H1 (cell line): ENCODE measurements around the gene ALOX12. TPM values are rescaled to one million over a fixed set of nuclear protein-coding genes. Genes with fewer than 3 reads are reported as not detected.

Experiments used
- CTCF ChIA-PET: fragments of 300-600 bp; sonication (Branson Sonifier 250); formaldehyde crosslinking; loops from one replicate; lab custom pipeline; 2021; ENCODE audit not compliant: partially characterized antibody; lab: Charles Lee
- POLR2A ChIA-PET: fragments of 300-600 bp; sonication (Branson Sonifier 250); formaldehyde crosslinking; loops from one replicate; lab custom pipeline; 2021; ENCODE audit warnings: inconsistent platforms; ENCODE audit not compliant: partially characterized antibody; lab: Charles Lee
- DNase-seq, 2 experiments: peaks; one replicate each; pipeline versions ENCODE4 v3.0.0 to v3.0.0-alpha.2; 2010 to 2022; ENCODE audit warnings: low spot score in 2 of 2, low read depth in 1 of 2, mixed read lengths in 1 of 2
- FAIRE-seq: peaks from 2 replicates; lab custom pipeline; 2011; peaks lifted over from hg19 to GRCh38; lab: Jason Lieb, UNC
- H2AFZ ChIP-seq: 2 replicates; pipeline ENCODE4 v1.8.1; 2012; ENCODE audit warnings: low read length, inconsistent platforms
- H2AK5ac ChIP-seq: 2 replicates; pipeline ENCODE4 v1.6.1; 2013; ENCODE audit warnings: low read depth, low read length
- H2BK120ac ChIP-seq: replicated peaks from 2 replicates; pipeline ENCODE3; 2013; ENCODE audit warnings: low read depth, low read length, inconsistent platforms
- H2BK12ac ChIP-seq: 2 replicates; pipeline ENCODE4 v1.6.1; 2013; ENCODE audit warnings: low read depth, low read length
- H2BK15ac ChIP-seq: 2 replicates; pipeline ENCODE4 v1.6.1; 2013; ENCODE audit warnings: low read length
- H2BK20ac ChIP-seq: 2 replicates; pipeline ENCODE4 v1.6.1; 2013; ENCODE audit warnings: low read length
- H2BK5ac ChIP-seq: 2 replicates; pipeline ENCODE4 v1.6.1; 2013; ENCODE audit warnings: low read depth, low read length
- H3K14ac ChIP-seq: 2 replicates; pipeline ENCODE4 v1.6.1; 2013; ENCODE audit warnings: inconsistent platforms; ENCODE audit not compliant: insufficient read length
- H3K18ac ChIP-seq: 2 replicates; pipeline ENCODE4 v1.6.1; 2013; ENCODE audit warnings: low read length; ENCODE audit errors: extremely low read depth
- H3K23ac ChIP-seq: 2 replicates; pipeline ENCODE4 v1.6.1; 2013; ENCODE audit warnings: inconsistent platforms; ENCODE audit not compliant: insufficient read length
- H3K23me2 ChIP-seq: 2 replicates; pipeline ENCODE4 v1.6.1; 2013; ENCODE audit warnings: low read depth, low read length
- H3K27ac ChIP-seq: 2 replicates; pipeline ENCODE4 v1.6.1; 2011; ENCODE audit warnings: low read depth, low read length, inconsistent platforms
- H3K27me3 ChIP-seq, 4 experiments: replicated peaks in 1 of 4; 1 replicate in 1 of 4; 2 replicates in 3 of 4; pipeline versions ENCODE4 v1.6.1 to v1.8.1; 2011 to 2013; ENCODE audit warnings: low read length in 3 of 4, mild to moderate bottlenecking in 3 of 4, inconsistent platforms in 2 of 4, mixed read lengths in 2 of 4, moderate library complexity in 1 of 4; ENCODE audit not compliant: control insufficient read depth in 3 of 4, insufficient read depth in 3 of 4; ENCODE audit errors: extremely low read depth in 1 of 4
- H3K36me3 ChIP-seq, 4 experiments: 2 replicates each; pipeline versions ENCODE4 v1.6.1 to v1.8.1; 2011 to 2013; ENCODE audit warnings: mild to moderate bottlenecking in 4 of 4, low read length in 3 of 4, moderate library complexity in 2 of 4, control low read depth in 1 of 4, inconsistent platforms in 1 of 4; ENCODE audit not compliant: insufficient read depth in 4 of 4, control insufficient read depth in 2 of 4
- H3K4ac ChIP-seq: replicated peaks from 2 replicates; pipeline ENCODE3; 2013; ENCODE audit warnings: low read length, low read depth, mixed read lengths, inconsistent platforms; ENCODE audit not compliant: insufficient read length
- H3K4me1 ChIP-seq, 4 experiments: replicated peaks in 1 of 4; 1 replicate in 1 of 4; 2 replicates in 3 of 4; pipeline versions ENCODE4 v1.6.1 to v1.8.1; 2011 to 2013; ENCODE audit warnings: low read length in 3 of 4, inconsistent platforms in 2 of 4, mixed read lengths in 1 of 4; ENCODE audit not compliant: insufficient read depth in 4 of 4, control insufficient read depth in 3 of 4
- H3K4me2 ChIP-seq, 2 experiments: 2 replicates each; pipeline versions ENCODE4 v1.6.1 to v1.8.1; 2011 to 2013; ENCODE audit warnings: low read depth in 2 of 2, low read length in 2 of 2, control low read depth in 1 of 2, inconsistent platforms in 1 of 2, mild to moderate bottlenecking in 1 of 2; ENCODE audit not compliant: insufficient read depth in 1 of 2
- H3K4me3 ChIP-seq, 4 experiments: fragments of 200-600, 300-600 bp in 1 of 4; sonication (generic), shearing (Covaris generic), sonication (Bioruptor Twin) in 1 of 4; 2 replicates each; pipeline versions ENCODE4 v1.5.1 to v1.8.1; 2011 to 2016; ENCODE audit warnings: low read length in 4 of 4, low read depth in 3 of 4, control low read depth in 2 of 4, inconsistent platforms in 2 of 4, mild to moderate bottlenecking in 2 of 4, mixed read lengths in 1 of 4, moderate library complexity in 1 of 4; ENCODE audit not compliant: insufficient read depth in 2 of 4; ENCODE audit errors: extremely low read depth in 1 of 4
- H3K56ac ChIP-seq: replicated peaks from 2 replicates; pipeline ENCODE3; 2013; ENCODE audit warnings: low read depth, mild to moderate bottlenecking, mixed read lengths, low read length, inconsistent platforms; ENCODE audit not compliant: insufficient read length
- H3K79me1 ChIP-seq: 2 replicates; pipeline ENCODE4 v1.6.1; 2013; ENCODE audit warnings: low read depth, low read length, control low read depth
- H3K79me2 ChIP-seq, 2 experiments: 2 replicates each; pipeline versions ENCODE4 v1.6.1 to v1.8.1; 2012 to 2013; ENCODE audit warnings: low read length in 2 of 2, mild to moderate bottlenecking in 2 of 2, inconsistent platforms in 1 of 2; ENCODE audit not compliant: insufficient read depth in 2 of 2, control insufficient read depth in 1 of 2
- H3K9ac ChIP-seq, 4 experiments: replicated peaks in 1 of 4; 1 replicate in 1 of 4; 2 replicates in 3 of 4; pipeline versions ENCODE4 v1.6.1 to v1.8.1; 2011 to 2013; ENCODE audit warnings: low read depth in 3 of 4, low read length in 3 of 4, control low read depth in 2 of 4, mild to moderate bottlenecking in 2 of 4, moderate library complexity in 2 of 4, inconsistent platforms in 1 of 4; ENCODE audit errors: extremely low read depth in 1 of 4
- H3K9me3 ChIP-seq, 2 experiments: 2 replicates each; pipeline versions ENCODE4 v1.6.1 to v1.8.1; 2012 to 2013; ENCODE audit warnings: mild to moderate bottlenecking in 2 of 2, moderate library complexity in 2 of 2, control low read depth in 1 of 2, inconsistent platforms in 1 of 2, low read depth in 1 of 2, low read length in 1 of 2, mixed read lengths in 1 of 2; ENCODE audit not compliant: insufficient read depth in 2 of 2
- H4K20me1 ChIP-seq, 2 experiments: replicated peaks in 1 of 2; 2 replicates each; pipeline versions ENCODE3 to v1.8.1; 2011 to 2013; ENCODE audit warnings: inconsistent platforms in 2 of 2, low read length in 2 of 2, mild to moderate bottlenecking in 1 of 2; ENCODE audit not compliant: insufficient read depth in 2 of 2, control insufficient read depth in 1 of 2
- H4K5ac ChIP-seq: 2 replicates; pipeline ENCODE4 v1.6.1; 2013; ENCODE audit warnings: low read length, low read depth, mixed read lengths, inconsistent platforms; ENCODE audit not compliant: insufficient read length
- H4K8ac ChIP-seq: 2 replicates; pipeline ENCODE4 v1.8.0; 2013; ENCODE audit warnings: mild to moderate bottlenecking, moderate library complexity, low read length, inconsistent platforms; ENCODE audit not compliant: insufficient read depth; ENCODE audit errors: extremely low read depth
- H4K91ac ChIP-seq: replicated peaks from 2 replicates; pipeline ENCODE3; 2013; ENCODE audit warnings: low read length, mixed read lengths, inconsistent platforms; ENCODE audit not compliant: insufficient read length
- BACH1 ChIP-seq: IDR thresholded peaks from 2 replicates; pipeline ENCODE4 v1.6.1; 2012; ENCODE audit warnings: low read length, improper control_type of control experiment
- BRCA1 ChIP-seq: IDR thresholded peaks from 2 replicates; pipeline ENCODE4 v1.6.1; 2012; ENCODE audit warnings: low read depth, low read length, improper control_type of control experiment
- CREB1 ChIP-seq: IDR thresholded peaks from 2 replicates; pipeline ENCODE4 v1.6.1; 2012; ENCODE audit warnings: inconsistent platforms
- FOSL1 ChIP-seq: IDR thresholded peaks from 2 replicates; pipeline ENCODE4 v1.6.1; 2011; ENCODE audit warnings: mild to moderate bottlenecking, low read depth, low read length, moderate library complexity; ENCODE audit not compliant: insufficient read depth
- HDAC2 ChIP-seq, 2 experiments: fragments of 300-600 bp in 1 of 2; sonication (generic) in 1 of 2; IDR thresholded peaks; 2 replicates each; pipeline ENCODE4 v1.6.1; 2011 to 2012; ENCODE audit warnings: low read depth in 2 of 2, low read length in 2 of 2, mild to moderate bottlenecking in 2 of 2, moderate library complexity in 2 of 2, borderline replicate concordance in 1 of 2, inconsistent platforms in 1 of 2
- HDAC6 ChIP-seq: IDR thresholded peaks from one replicate; pipeline ENCODE4 v1.7.1; 2012; ENCODE audit warnings: low read depth, mild to moderate bottlenecking, inconsistent platforms, low read length, moderate library complexity
- JUN ChIP-seq: IDR thresholded peaks from 2 replicates; pipeline ENCODE4 v1.6.1; 2011; ENCODE audit warnings: low read depth, mild to moderate bottlenecking, improper control_type of control experiment, low read length
- KDM5A ChIP-seq: fragments of 200-600 bp; IDR thresholded peaks from 2 replicates; pipeline ENCODE4 v1.7.1; 2012; ENCODE audit warnings: mild to moderate bottlenecking, low read length, inconsistent platforms, mixed read lengths
- MAFK ChIP-seq: IDR thresholded peaks from 2 replicates; pipeline ENCODE4 v1.6.1; 2012; ENCODE audit warnings: low read depth, mild to moderate bottlenecking, improper control_type of control experiment, low read length
- SIN3A ChIP-seq, 2 experiments: IDR thresholded peaks in 1 of 2; conservative IDR thresholded peaks in 1 of 2; 2 replicates each; pipeline ENCODE4 v1.6.1; 2011 to 2012; ENCODE audit warnings: low read length in 2 of 2, improper control_type of control experiment in 1 of 2, low read depth in 1 of 2, mild to moderate bottlenecking in 1 of 2
- YY1 ChIP-seq: IDR thresholded peaks from 2 replicates; pipeline ENCODE4 v1.6.1; 2011; ENCODE audit warnings: low read depth, mild to moderate bottlenecking, low read length
- ZNF274 ChIP-seq: IDR thresholded peaks from 2 replicates; pipeline ENCODE4 v1.7.0; 2012; ENCODE audit warnings: low read length, borderline replicate concordance; ENCODE audit errors: extremely low read depth
- WGBS, 2 experiments: shearing (Covaris generic) in 1 of 2; methylation state at CpG; one replicate each; pipeline versions ENCODE4 v1.1.6 to v1.1.7; 2013 to 2015; ENCODE audit warnings: low lambda C conversion rate in 2 of 2, mixed read lengths in 2 of 2, inconsistent platforms in 1 of 2, low coverage in 1 of 2, missing lambda C conversion rate in 1 of 2; ENCODE audit not compliant: insufficient replicate concordance in 2 of 2, insufficient coverage in 1 of 2, insufficient read length in 1 of 2; ENCODE audit errors: extremely low coverage in 1 of 2, missing lambda C conversion rate in 1 of 2; 5-methylcytosine and 5-hydroxymethylcytosine counted together
- polyA plus RNA-seq, 7 experiments: library from polyadenylated mRNA; depleted of rRNA in 3 of 7; stranded (reverse) in 5 of 7; unstranded in 2 of 7; fragments of >200 nt in 5 of 7; fragments of 200-250 nt in 2 of 7; gene quantifications; 1 replicate in 5 of 7; 2 replicates in 1 of 7; 4 replicates in 1 of 7; pipeline versions ENCODE4 v1.2.1 to v1.2.3, GENCODE V29; 2011 to 2013; ENCODE audit warnings: missing spikeins in 2 of 7, mixed read lengths in 2 of 7
- total RNA-seq: library from RNA; stranded (reverse); fragmentation: NEBNext Ultra II Directional; extraction: Animal tissue kit (Norgen Biotek cat#: 25700); gene quantifications from 2 replicates; pipeline ENCODE4 v1.2.1, GENCODE V29; 2021
- TF ChIP-seq, protein P1 (sequence below): IDR thresholded peaks from 2 replicates; pipeline ENCODE4 v1.6.1; 2011; ENCODE audit warnings: low read depth, mild to moderate bottlenecking, low read length; ENCODE audit not compliant: insufficient read depth
- TF ChIP-seq, protein P2 (sequence below): IDR thresholded peaks from 2 replicates; pipeline ENCODE4 v1.6.1; 2012; ENCODE audit warnings: inconsistent platforms

ALOX12 gene
- total and polyA plus RNA-seq, 2 of the 8 experiments (the other 6 are each of a cell fraction or from before 2014, with no cell fraction given): 1.4 to 2.0 TPM

DNA sequence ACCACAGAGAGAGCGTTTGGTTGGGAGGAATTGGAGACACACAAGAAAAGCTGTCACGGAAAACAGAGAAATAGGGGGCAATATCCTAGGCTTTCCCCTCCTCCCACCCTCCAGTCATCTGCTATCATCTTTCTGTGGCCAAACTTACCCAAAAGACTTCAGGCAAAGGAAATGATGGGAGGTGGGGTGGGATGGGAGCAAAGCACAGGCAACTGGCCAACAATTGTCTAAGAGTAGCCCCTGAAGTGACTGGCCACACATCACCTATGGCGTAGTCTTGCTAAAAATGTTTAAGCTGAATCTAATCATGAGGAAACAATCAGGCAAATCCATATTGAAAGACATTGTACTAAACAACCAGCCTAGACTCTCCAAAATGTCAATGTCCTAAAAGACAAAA, 46.9 kb upstream of the ALOX12 start:
- CTCF ChIA-PET: no interaction called here
- DNase-seq: no peak
- no peaks in the 10 kb centered on the region for H3K27me3 ChIP-seq
- H3K4me3 ChIP-seq: no peak overlapping the region
- H3K79me1 ChIP-seq: no peaks in the 10 kb centered on the region
- H3K79me2 ChIP-seq: no peaks in the 10 kb centered on the region
- H2AK5ac ChIP-seq: no peak overlapping the region
- no peak overlapping the region for H3K9ac ChIP-seq
- POLR2A ChIA-PET: no interaction called here
- H3K36me3 ChIP-seq: no peaks in the 10 kb centered on the region
- H4K5ac ChIP-seq: no peak overlapping the region
- H3K56ac ChIP-seq: no peak overlapping the region
- H3K27ac ChIP-seq: no peak overlapping the region
- H2BK20ac ChIP-seq: no peak overlapping the region
- H2AFZ ChIP-seq: no peak overlapping the region
- H4K91ac ChIP-seq: no peak overlapping the region
- H3K23ac ChIP-seq: no peak overlapping the region
- no peak overlapping the region for H2BK120ac ChIP-seq
- no peak overlapping the region for H3K4me2 ChIP-seq
- H3K9me3 ChIP-seq: no peaks in the 10 kb centered on the region
- WGBS, 2 experiments: 96% methylated on average over 3 of the region's 3 CpGs; no CpG with 5 or more reads in 1 of the 2 experiments
- no peak overlapping the region for H3K14ac ChIP-seq
- no peak for TF ChIP-seq BRCA1
- TF ChIP-seq FOSL1: no peak
- no peak for TF ChIP-seq MAFK
- TF ChIP-seq, protein P1, sequence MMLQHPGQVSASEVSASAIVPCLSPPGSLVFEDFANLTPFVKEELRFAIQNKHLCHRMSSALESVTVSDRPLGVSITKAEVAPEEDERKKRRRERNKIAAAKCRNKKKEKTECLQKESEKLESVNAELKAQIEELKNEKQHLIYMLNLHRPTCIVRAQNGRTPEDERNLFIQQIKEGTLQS: no peak
- TF ChIP-seq ZNF274: no peak
- no peak for TF ChIP-seq KDM5A
- no peak for TF ChIP-seq SIN3A (conservative IDR thresholded peaks at IDR 0.05 in 1 of 2, IDR thresholded peaks at IDR 0.05 in 1 of 2; ENCODE audit: low read depth in 1 of 2, low read length in 2 of 2)
- TF ChIP-seq, protein P2, sequence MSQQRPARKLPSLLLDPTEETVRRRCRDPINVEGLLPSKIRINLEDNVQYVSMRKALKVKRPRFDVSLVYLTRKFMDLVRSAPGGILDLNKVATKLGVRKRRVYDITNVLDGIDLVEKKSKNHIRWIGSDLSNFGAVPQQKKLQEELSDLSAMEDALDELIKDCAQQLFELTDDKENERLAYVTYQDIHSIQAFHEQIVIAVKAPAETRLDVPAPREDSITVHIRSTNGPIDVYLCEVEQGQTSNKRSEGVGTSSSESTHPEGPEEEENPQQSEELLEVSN: no peak
- no peak for TF ChIP-seq HDAC6
- no peak for TF ChIP-seq YY1
- no peak for TF ChIP-seq HDAC2 (IDR thresholded peaks at IDR 0.05; ENCODE audit: borderline replicate concordance in 1 of 2, low read depth in 2 of 2, low read length in 2 of 2)
- TF ChIP-seq CREB1: no peak
- TF ChIP-seq BACH1: no peak
- no peak for TF ChIP-seq JUN
- TF ChIP-seq, all 59 proteins: peak for 0
- Histone ChIP-seq H3K4ac (no peak overlapping the region), H2BK5ac (no peak overlapping the region), H4K20me1 (no peaks in the 10 kb centered on the region), H3K18ac (no peak overlapping the region), H4K8ac (no peak overlapping the region), H2BK15ac (no peak overlapping the region), H3K23me2 (no peaks in the 10 kb centered on the region), H2BK12ac (no peak overlapping the region), H3K4me1 (no peaks in the 10 kb centered on the region)
- no peak for FAIRE-seq
